IPS DF 6.9 (cell line): ENCODE results near the gene LRRC36.
"Not testable (repeated sequence)": the region's sequence is repeated elsewhere in the genome, so short reads cannot be mapped to it uniquely, and the experiment has no call there.

Source experiments
- DNase-seq: peaks from one replicate; pipeline ENCODE4 v3.0.0-alpha.2; 2013; ENCODE audit warnings: low read depth, low spot score
- H3K27ac ChIP-seq: one replicate; pipeline ENCODE4 v1.5.1; 2013; ENCODE audit warnings: low read length, control low read depth
- H3K27me3 ChIP-seq: 2 replicates; pipeline ENCODE4 v1.6.1; 2013; ENCODE audit warnings: mild to moderate bottlenecking, low read length; ENCODE audit not compliant: control insufficient read depth, insufficient read depth
- H3K36me3 ChIP-seq: 2 replicates; pipeline ENCODE4 v1.6.1; 2013; ENCODE audit warnings: low read length; ENCODE audit not compliant: control insufficient read depth, insufficient read depth
- H3K4me1 ChIP-seq: 2 replicates; pipeline ENCODE4 v1.6.1; 2013; ENCODE audit warnings: low read length; ENCODE audit not compliant: control insufficient read depth, insufficient read depth
- H3K4me3 ChIP-seq: 2 replicates; pipeline ENCODE4 v1.5.1; 2013; ENCODE audit warnings: mild to moderate bottlenecking, low read length
- H3K9me3 ChIP-seq: 2 replicates; pipeline ENCODE4 v1.6.1; 2013; ENCODE audit warnings: low read length, inconsistent platforms; ENCODE audit not compliant: control insufficient read depth, insufficient read depth
- WGBS: extraction: QIAGEN DNeasy Blood & Tissue Kit; methylation state at CpG from one replicate; pipeline ENCODE4 v1.1.7; 2013; ENCODE audit warnings: mixed read lengths, missing lambda C conversion rate; ENCODE audit not compliant: insufficient read length, insufficient coverage; 5-methylcytosine and 5-hydroxymethylcytosine counted together

Gene LRRC36

DNA sequence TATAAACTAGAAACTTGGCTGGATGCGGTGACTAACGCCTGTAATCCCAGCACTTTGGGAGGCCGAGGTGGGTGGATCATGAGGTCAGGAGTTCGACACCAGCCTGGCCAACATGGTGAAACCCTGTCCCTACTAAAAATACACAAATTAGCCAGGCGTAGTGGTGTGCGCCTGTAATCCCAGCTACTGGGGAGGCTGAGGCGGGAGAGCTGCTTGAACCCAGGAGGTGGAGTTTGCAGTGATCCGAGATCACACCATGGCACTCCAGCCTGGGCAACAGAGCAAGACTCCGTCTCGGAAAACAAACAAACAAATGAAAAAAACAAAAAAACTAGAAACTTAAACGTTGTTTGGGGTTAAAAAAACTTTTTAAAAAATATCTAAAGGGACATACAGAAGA, 49.4 kb downstream of the LRRC36 start:
- not testable (repeated sequence) for H3K4me3 ChIP-seq, H3K27me3 ChIP-seq, H3K4me1 ChIP-seq, H3K36me3 ChIP-seq, H3K9me3 ChIP-seq, H3K27ac ChIP-seq, DNase-seq
- WGBS = no CpG with 5 or more reads among the region's 11 CpGs

DNA sequence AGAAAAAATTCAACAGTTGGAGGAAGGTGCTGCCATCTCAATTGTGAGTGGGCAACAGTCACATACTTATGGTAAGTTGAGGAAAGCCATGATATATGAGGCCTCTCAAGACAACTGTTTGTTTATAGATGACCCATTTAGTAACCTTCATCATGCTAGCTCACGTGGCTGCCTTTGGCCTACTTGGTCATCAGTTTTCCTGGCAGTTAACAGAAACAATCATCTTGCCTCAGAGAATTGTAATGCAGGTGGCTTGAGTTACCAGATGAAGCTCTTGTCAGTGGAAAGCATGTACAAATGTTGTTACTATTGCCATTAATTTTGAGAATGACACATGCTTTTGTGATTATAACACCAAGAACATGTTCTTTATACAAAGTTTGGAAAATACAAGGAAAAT, 52.0 kb downstream of the LRRC36 start:
- H3K36me3 ChIP-seq = no peaks in the 10 kb centered on the region
- no peaks in the 10 kb centered on the region for H3K9me3 ChIP-seq
- DNase-seq = no peak
- H3K27me3 ChIP-seq = no peaks in the 10 kb centered on the region
- H3K27ac ChIP-seq = no peak overlapping the region
- no CpG with 5 or more reads among the region's 1 CpG for WGBS
- H3K4me1 ChIP-seq = no peaks in the 10 kb centered on the region
- no peak overlapping the region for H3K4me3 ChIP-seq

DNA sequence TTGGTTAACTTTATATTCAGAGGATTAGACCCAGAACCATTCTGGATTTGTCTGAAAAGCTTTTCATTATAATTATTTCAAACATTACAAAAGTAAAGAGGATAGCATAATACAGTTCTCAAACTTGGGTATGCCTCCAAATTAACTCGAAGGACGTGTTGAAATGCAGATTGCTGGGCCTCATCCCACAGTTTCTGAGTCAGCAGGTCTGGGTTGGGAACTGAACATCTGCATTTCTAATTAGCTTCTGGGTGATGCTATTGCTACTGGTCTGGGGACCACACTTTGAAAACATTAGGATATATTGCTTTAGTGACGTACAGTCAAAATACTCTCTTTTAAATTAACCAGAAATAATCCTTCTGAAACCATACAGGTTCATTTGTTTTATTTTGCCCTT, 56.7 kb downstream of the LRRC36 start:
- Histone ChIP-seq H3K36me3 (no peaks in the 10 kb centered on the region), H3K27ac (no peak overlapping the region), H3K4me3 (no peak overlapping the region), H3K4me1 (no peaks in the 10 kb centered on the region; the same call in none of the 2 replicates), H3K9me3 (no peaks in the 10 kb centered on the region), H3K27me3 (no peaks in the 10 kb centered on the region)
- DNase-seq = no peak
- no CpG with 5 or more reads among the region's 3 CpGs for WGBS

DNA sequence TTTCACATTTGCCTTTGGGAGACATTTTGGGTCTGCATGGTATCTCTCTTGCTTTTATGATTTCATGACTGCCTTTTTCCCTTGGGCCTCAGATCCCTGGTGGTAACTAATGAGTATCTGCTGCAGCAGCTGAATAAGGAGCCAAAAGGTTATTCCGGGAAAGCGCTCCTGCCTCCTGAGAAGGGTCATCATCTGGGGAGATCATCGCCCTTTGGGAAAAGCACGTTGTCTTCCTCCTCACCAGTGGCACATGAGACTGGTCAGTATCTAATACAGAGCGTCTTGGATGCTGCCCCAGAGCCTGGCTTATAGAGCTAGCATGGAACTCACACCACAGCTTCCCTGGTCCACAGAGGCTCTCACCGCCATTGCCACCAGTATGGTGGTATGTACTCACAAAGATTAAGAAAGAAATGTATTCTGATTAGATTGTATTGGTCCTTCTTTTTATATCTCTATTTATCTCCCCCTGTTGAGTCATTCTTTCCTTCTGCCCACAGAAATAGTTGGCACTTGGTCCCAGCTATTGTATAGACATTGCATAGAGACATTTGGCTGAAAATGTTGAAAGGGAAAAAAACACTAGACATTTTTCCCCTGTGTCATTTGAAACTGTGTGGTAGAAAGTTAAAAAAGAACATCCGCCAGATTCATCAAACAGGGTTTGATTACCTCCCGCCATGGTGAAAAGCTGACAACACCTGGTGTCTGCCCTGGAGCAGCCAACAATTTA, 58.3 kb downstream of the LRRC36 start:
- Histone ChIP-seq H3K9me3 (no peaks in the 10 kb centered on the region), H3K27ac (no peak overlapping the region), H3K4me3 (no peak overlapping the region), H3K36me3 (no peaks in the 10 kb centered on the region), H3K27me3 (no peaks in the 10 kb centered on the region), H3K4me1 (no peaks in the 10 kb centered on the region; the same call in none of the 2 replicates)
- DNase-seq = no peak
- WGBS = no CpG with 5 or more reads among the region's 8 CpGs

DNA sequence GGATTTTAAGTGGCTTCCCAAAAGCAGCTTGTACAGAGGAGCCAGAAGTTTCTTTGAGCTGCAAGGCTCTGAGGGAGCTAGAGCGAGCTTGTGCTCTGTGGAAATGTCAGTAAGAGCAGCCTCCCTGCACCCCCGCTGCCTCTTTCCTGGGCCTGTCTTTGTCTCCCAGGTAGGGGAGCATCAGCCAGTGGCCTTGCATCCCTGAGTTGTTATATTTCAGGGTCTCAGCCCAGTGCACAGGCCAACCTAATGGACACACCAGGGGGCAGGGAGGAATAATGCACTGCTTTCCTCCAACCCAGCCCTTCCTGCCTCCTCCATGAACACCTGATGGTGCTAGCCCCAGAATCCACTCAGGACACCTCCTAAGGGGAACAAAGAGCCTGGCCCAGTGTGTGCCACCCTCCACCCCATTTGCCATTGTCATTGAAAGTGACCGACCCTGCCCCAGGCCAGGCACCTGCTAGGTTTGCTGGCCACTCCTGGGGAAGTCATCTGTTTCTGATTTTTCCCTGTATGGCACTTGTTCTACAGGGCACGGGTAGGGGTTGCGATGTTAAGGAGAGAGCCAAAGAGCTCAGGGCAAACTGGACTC, 60.3 kb downstream of the LRRC36 start:
- H3K4me1 ChIP-seq = no peaks in the 10 kb centered on the region; the same call in none of the 2 replicates
- WGBS = no CpG with 5 or more reads among the region's 5 CpGs
- no peak overlapping the region for H3K27ac ChIP-seq
- no peak overlapping the region for H3K4me3 ChIP-seq
- no peaks in the 10 kb centered on the region for H3K36me3 ChIP-seq
- no peak for DNase-seq
- H3K9me3 ChIP-seq = no peaks in the 10 kb centered on the region
- no peaks in the 10 kb centered on the region for H3K27me3 ChIP-seq

DNA sequence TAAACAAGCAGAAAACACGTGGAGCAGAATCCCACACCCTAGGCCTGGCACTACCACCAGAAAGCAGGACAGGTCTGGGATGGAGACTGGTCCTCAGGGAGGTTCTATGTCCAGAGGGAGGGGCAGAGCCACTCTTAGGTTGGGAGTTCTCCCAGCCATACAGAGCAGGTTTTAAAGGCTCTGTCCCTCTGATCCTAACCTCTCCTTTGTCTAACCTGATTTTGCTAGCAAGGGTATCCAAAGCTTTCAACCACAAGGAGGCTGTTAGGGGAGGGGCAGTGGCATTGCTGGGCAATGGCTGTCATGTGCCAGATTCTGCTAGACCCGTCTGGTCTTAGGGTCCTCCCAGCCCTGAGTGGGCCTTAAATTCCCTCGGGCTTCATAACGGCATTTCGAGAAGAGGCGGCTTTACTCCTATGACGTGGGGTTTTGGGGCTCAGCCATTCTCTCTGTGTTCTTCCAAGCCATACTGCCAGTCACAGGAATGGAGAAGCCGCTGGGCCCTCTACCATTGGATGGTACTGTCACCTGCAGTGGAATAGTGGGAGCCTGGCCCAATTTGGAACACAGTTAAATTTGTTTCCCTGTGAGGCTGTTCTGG, 61.0 kb downstream of the LRRC36 start:
- no peak for DNase-seq
- peaks cover 2% of the 10 kb centered on the region; the same call in 1 of the 2 replicates for H3K27me3 ChIP-seq
- no peaks in the 10 kb centered on the region; the same call in none of the 2 replicates for H3K4me1 ChIP-seq
- H3K36me3 ChIP-seq = no peaks in the 10 kb centered on the region
- WGBS = no CpG with 5 or more reads among the region's 8 CpGs
- no peaks in the 10 kb centered on the region for H3K9me3 ChIP-seq
- no peak overlapping the region for H3K27ac ChIP-seq
- no peak overlapping the region for H3K4me3 ChIP-seq

DNA sequence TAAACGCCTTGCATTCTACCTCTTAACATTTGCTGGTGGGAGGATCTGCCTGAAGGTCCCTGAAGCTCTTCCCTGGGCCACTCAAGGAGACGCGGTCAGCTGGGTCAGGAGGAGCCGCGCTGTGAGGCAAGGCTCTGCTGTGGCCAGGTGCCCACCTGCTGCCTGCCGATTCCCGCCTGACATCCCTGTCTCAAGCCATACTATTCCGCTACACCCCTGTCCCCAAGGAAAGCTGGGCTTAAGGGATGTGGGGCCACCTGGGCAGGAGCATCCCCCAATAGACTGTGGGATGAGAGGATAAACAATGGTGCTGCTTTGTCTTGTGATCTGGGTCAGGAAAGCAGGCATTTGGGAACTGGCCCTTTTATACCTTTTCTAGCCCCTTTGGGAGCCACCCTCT, 61.6 kb downstream of the LRRC36 start:
- WGBS = no CpG with 5 or more reads among the region's 8 CpGs
- no peak overlapping the region for H3K4me3 ChIP-seq
- H3K36me3 ChIP-seq = no peaks in the 10 kb centered on the region
- no peak overlapping the region for H3K27ac ChIP-seq
- H3K27me3 ChIP-seq = peaks cover 8% of the 10 kb centered on the region; the same call in 1 of the 2 replicates
- DNase-seq = no peak
- H3K9me3 ChIP-seq = no peaks in the 10 kb centered on the region
- H3K4me1 ChIP-seq = peaks cover 4% of the 10 kb centered on the region

DNA sequence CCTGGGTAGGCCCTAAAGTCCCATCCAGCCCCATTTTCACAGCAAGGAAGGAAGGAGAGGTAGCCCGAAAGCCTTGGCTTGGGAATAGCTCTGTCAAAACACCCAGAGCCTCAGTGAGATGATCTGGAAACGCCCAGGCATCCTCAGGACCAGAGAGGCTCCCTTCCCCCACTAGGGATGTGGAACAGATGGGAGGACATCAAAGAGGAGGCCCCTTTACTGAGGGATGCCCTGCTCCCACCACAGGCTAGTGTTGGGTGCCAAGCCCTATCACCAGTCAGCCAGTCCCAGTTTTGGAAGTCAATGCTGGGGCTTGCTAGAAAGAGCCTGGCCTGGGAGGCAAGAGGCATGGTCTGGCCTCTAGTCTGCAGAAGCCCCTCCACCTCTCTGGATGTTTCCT, 62.0 kb downstream of the LRRC36 start:
- DNase-seq = no peak
- WGBS = no CpG with 5 or more reads among the region's 2 CpGs

DNA sequence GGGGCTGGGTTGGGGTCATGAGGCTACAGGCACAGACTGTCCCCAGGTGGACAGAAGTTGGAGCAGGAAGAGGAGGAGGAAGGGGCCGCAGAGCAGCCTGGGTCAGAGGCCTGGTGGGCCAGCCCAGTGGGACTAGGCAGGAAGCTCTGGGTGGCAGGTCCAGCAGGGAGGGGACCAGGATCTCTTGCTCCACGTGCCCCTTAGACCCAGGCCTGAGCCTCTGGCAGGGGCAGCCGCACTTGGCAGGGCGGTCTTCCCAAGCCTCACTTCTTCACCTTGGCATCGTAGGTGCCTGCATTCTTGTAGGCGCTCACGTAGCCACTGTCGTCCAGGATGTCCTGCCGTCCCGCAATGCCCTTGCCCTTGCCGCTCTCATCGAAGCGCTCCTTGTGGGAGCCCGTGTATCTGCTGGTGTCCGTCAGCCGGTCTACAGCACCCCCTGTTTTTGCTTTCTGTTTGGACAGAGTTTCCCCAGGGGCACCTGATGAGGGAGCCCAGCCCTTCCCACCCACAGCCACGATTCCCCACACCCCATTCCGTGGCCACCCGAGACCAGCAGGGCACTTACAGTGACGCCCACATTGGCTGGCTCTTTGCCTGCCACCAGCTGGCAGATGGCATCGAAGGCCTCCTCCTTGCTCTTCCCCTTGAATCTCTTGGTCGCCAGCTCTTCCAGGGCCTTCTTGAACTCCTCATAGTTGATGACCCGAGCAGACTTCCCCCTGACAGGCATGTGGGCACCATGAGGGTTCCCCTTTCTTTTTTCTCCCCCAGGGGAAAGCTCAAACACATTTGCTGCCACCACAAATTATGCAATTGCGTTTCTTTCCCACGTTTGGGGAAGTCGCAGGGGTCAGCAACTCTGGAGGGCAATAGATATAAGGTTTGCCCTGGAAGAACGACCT, 63.5 kb downstream of the LRRC36 start:
- H3K36me3 ChIP-seq = no peaks in the 10 kb centered on the region
- H3K4me1 ChIP-seq = peaks cover 4% of the 10 kb centered on the region
- H3K9me3 ChIP-seq = no peaks in the 10 kb centered on the region
- H3K27me3 ChIP-seq = peaks cover 24% of the 10 kb centered on the region
- H3K4me3 ChIP-seq = no peak overlapping the region
- DNase-seq = no peak
- H3K27ac ChIP-seq = no peak overlapping the region
- WGBS = no CpG with 5 or more reads among the region's 27 CpGs

More for the DNA sequence above, 62.0 kb downstream of the LRRC36 start:
- H3K27ac ChIP-seq = no peak overlapping the region
- peaks cover 4% of the 10 kb centered on the region for H3K4me1 ChIP-seq
- H3K36me3 ChIP-seq = no peaks in the 10 kb centered on the region
- no peak overlapping the region for H3K4me3 ChIP-seq
- H3K27me3 ChIP-seq = peaks cover 9% of the 10 kb centered on the region; the same call in 1 of the 2 replicates
- no peaks in the 10 kb centered on the region for H3K9me3 ChIP-seq

DNA sequence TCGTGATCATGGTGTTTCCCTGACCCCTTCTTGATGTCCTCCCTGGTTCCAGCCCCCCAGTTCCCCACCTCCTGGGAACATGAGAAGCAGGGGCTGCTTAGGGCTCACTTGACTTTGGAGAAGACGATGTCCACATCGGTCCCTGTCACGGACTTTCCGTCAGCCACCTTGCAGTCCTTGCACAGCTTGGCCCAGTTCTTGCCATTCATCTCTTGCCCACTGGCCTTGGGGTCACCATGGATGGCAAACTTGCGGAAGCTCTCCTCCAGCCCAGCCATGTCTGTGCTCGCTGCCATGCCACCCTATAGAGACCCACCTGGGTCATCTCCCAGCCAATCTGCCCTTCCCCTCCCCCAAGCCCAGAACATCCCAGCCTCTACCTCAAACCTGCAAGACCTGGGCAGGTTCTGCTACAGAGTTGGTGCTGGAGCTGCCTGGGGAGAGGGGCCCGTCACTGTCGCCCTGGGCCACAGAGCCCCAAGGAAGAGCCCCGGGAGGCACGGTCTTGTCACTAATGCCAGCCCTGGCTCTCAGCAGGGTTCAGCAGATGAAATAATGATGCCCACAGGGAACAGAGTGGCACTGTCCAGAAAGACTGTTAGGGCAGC, 64.3 kb downstream of the LRRC36 start:
- peaks cover 8% of the 10 kb centered on the region for H3K4me1 ChIP-seq
- no peaks in the 10 kb centered on the region for H3K9me3 ChIP-seq
- H3K4me3 ChIP-seq = no peak overlapping the region
- H3K27ac ChIP-seq = no peak overlapping the region
- no peaks in the 10 kb centered on the region for H3K36me3 ChIP-seq
- no CpG with 5 or more reads among the region's 11 CpGs for WGBS
- peaks cover 29% of the 10 kb centered on the region for H3K27me3 ChIP-seq
- DNase-seq = no peak
